ENCODE measurements around the gene TLE3.

TLE3 gene

GRCh38 chr15:70061696-70062270 is 35.9 kb downstream of the TLE3 start:
- no peak for DNase-seq

GRCh38 chr15:70060993-70061305 is 36.8 kb downstream of the TLE3 start:
- peak; percentile 42 for DNase-seq

DNA sequence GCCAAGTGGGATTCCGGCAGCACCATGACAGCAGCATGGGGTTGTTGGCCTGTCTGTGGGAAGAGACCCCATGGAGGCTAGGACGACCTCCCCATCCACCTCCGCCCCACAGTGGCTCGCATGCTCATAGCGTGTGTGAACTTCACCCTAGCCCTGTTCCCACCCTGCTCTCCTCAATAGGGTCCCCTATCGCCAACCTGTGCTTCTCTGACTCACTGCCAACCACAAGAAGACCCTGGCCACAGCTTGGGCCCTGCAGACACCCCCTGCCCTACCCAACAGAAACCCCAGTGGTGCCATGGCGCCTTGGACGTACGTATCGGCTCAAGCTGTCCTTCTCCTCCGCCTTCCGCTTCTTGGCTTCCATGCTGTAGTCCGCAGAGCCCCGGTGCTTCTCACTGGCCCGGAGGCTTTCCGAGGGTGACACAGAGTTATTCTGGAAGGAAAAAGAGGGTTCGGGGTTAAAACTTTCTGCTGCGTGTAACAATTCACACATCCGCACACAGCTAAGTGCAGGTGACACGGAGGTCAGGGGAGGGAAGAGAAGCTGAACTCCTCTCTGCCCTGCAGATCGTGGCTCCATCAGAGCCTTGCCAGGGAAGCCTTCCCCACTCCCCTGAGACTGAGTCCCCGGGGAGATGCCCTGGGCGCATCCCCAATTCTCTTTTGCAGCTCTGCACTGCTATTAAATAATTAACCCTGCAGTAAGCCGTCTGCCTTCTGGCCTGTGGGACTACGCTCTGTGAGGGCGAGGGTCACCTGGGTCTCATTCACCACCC is 37.3 kb downstream of the TLE3 start:
- no peak for DNase-seq

DNA sequence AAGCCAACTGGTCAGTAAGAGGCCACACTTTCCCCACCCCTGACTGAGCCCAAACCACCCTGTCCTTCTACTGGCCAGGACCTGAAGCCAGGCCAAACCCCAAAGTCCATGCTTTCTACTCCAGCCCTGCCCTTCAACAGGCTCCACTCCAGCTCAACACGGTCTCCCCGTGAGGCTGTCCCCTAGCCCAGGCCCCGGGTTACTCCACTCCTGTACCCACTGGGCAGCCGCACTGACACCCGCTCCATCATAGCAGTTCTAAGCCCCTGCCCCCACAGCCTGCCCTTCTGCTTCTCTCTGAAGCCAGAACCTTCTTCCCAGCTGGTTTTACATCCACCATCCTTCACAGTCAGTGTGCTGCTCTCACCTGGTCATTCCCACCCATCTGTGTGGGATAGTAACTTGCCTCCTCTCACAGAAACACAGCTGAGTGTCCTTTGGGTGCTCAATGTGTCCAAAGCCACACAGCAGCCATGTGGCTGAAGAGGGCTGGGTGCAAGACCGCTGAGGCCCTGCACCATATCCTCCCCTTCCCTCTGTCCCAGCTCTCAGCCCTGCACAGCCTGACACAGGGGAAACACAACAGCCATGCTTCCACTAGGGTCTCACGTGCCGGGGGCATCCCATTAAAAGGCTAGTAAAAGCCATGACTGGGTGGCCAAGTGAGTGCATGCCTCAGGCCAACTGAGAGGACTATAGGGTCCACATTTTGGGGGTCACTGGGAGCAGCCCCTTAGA is 38.1 kb downstream of the TLE3 start:
- no peak for DNase-seq

- no peak for DNase-seq
Measured at GRCh38 chr15:70058642-70059360, 38.9 kb downstream of the TLE3 start.

DNA sequence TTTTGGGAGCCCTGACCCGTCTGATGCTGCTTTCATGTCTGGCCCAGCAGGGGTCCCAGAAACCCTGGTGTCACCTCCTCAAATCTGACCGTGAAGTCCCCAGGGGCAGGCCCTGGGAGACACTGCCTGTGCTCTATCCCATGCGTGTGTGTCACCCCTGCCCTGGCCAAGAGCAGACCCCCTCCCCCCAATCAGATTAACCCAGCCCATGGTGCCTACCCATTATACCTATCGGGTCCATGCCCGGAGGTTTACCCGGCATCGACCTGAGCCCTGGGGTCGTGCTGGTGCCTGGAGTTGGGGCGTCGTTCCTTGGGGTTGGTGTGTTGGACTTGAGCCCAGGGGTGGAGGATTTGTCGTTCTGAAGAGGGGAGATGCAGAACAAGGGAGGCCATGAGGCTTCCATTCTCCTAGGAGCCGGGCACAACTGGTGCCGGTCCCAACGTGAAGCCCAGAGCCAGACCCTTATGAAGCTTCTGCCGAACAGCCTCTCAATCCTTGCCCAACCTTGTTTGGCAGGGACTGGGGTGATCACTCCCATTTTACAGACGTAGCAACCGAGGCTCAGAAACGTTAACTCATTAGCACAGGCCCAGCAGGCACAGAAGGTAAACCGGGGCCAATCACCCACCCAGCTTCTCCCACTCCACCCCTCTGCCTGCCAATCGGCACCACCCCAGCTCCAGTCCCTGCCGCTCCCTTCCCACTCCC is 39.6 kb downstream of the TLE3 start:
- DNase-seq, result no peak

- no peak for DNase-seq
Measured at GRCh38 chr15:70056091-70056680, 41.5 kb downstream of the TLE3 start.

GRCh38 chr15:70055601-70056051 is 42.1 kb downstream of the TLE3 start:
- DNase-seq, result no peak

DNA sequence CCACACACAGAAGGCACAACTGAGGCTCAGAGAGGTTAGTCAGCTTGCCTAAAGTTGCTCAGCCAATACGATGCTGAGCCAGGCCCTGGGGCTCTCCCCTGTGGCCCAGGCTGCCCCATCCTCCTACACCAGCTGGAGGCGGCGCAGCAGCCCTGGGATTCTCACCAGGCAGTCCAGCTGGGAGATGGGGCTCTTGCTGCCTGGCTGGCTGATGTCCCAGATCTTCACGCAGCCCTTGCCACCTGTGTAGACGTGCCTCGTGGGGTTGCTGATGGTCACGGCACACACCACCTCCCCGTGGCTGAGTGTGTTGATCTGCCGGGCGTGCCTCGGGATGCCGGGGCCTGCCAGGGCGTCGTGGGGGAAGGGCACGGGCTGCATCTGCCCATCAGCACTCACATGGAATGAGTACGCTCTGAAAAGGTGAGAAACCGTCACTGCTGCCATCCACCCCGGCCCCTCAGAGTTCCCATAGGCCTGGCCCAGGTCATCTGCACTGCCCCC is 42.8 kb downstream of the TLE3 start:
- DNase-seq, result no peak

DNA sequence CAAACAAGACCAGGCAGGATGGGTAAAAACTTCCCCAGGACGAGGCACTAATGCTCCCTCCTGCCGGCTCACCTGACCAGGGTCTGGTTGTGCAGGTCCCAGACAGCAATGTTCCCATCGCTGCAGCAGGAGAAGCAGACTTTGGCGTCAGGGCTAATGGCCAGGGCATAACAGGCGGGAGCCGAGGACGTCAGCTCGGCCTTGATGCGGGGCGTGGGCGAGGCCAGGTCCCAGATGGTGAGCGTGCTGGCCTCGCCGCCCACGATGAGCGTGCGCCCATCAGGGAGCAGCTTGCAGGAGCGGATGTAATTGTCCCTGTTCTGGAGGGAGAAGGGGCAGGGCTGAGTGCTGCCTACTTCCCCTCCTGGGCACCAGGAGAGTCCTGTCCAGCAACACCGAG is 43.4 kb downstream of the TLE3 start:
- no peak for DNase-seq

- no peak for DNase-seq
Measured at GRCh38 chr15:70053716-70054229, 43.9 kb downstream of the TLE3 start.

DNA sequence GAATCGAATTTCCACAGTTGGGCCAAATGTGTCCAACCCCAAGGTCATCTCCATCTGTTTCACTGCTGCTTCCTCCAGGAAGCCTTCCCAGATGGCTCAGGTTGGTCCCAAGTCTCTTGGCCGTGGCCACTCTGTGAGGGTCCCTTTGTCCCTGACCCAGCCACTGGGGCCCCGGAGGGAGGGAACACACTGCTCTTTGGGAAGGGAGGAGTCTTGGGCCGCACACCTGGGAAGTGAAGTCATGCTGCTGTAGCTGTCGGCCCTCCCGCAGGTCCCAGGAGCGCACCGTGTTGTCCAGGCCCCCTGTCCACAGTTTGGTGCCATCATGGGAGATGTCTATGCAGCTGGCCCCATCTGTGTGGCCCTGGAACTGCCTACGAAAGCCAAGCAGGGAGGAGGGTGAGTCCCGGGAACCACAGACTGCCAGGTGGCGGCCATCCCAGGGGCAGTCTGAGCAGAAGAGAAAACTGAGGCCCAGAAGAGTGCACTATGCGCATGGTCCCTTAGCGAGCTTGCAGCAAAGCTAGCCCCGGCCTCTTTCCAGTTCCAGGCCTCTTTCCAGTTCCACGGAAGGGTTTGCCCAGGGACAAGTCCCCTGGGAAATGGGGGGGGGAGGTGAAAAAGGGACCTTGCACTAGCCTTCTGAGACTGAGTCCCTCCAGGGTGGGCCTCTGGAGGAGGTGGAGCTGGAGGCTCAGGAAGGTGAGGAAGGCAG is 44.6 kb downstream of the TLE3 start:
- no peak for DNase-seq

GRCh38 chr15:70051948-70052633 is 45.6 kb downstream of the TLE3 start:
- DNase-seq, result no peak

DNA sequence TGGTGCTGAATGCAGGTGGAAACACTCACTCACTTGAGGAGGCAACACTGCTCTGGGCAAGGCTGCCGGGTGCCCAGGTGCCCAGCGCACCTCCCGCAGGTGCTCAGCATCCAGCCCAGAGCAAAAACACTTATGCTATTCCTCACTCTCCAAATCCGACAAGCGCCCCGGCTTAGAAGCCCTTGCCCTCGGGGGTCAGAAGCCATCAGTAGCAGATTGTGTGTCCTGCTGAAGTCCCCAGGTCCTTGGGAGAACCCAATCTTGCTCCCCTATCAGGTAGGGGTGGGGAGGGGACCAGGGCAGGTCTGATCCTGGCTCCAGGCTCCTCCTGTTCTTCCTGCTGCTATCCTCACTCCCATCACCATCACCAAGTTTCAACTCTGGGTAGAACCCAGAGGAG is 46.7 kb downstream of the TLE3 start:
- no peak for DNase-seq

GRCh38 chr15:70050441-70050840 is 47.3 kb downstream of the TLE3 start:
- no peak for DNase-seq

GRCh38 chr15:70049701-70050301 is 47.9 kb downstream of the TLE3 start:
- DNase-seq, result no peak

DNA sequence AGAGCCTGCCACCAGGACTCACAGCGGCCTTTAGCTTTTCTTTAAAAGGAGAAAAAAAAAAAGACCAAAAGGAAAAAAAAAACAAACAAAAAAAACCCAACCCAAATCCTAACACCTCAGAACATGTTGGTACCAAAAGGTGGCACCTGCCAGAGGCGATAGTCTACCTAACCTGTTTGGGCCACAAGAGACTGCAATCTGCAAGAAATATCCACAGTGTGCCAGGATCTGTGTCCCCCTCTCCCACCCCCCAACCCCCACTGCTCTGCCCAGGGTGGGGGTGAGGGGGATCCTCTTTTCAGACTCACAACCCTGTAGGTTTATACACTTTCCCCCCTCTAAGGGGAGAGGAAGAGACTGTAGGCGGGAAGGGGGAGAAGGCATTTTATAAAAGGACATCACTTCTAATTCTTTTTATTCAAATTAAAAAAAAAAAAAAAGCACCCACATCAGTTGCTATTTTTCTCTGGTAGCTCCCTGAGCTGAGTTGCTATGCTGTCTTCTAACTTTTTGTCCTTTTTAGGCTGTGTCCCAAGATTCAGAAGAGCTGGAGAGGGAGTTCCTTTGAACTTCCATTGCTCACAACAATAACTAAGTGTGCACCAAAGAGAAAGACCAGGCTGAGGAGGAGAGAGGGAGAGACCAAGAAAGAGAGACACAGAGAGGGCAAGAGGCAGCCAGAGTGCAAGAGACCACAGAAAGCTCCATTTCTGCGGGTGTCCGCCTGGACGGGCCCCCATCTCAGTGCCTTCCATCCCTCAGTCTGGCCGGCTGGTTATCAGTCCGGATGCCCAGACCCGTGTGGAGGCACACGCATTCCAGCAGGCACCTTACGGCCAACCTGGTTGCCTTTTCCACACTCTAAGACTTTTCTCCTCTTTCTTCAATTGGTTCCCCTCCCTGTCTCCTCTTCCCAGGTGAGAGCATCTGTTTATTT is 48.9 kb downstream of the TLE3 start:
- DNase-seq, result no peak

DNA sequence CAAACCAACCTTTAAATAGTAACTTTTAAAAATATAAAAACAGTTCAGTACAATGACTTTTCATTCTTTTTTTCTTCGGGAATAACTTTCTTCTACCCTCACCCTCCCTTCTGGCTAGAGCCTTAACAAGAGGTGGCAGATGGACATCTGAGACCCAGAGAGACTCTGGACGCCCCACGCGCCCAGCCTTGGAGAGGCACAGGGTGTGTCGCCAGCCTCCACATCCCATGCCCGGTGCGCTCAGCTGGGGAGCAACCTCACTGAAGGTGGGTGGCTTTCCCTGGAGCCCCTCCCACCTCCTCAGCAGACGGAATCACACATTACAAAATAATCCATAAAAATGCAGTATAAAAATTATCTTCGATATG is 49.5 kb downstream of the TLE3 start:
- DNase-seq, result no peak
